OCI-LY7 (cell line): ENCODE data around the gene B3GNT9. TPM values are rescaled to one million over a fixed set of nuclear protein-coding genes. Genes with fewer than 3 reads are reported as not detected.

ENCODE experiments used
- BruUV-seq: library from RNA; stranded (reverse); fragments of 400-500 nt; replicated peaks from 2 replicates; lab custom pipeline; 2021; lab: Mats Ljungman, UMichigan
- CTCF ChIA-PET: fragments of 300-600 bp; sonication (Branson Sonifier 250); formaldehyde crosslinking; loops from one replicate; lab custom pipeline; 2022; ENCODE audit warnings: antibody characterized with exemption; ENCODE audit not compliant: unreplicated experiment; lab: Charles Lee
- POLR2A ChIA-PET: fragments of 300-600 bp; sonication (Branson Sonifier 250); formaldehyde crosslinking; loops from one replicate; lab custom pipeline; 2022; ENCODE audit warnings: antibody characterized with exemption; lab: Charles Lee
- DNase-seq: peaks from one replicate; pipeline ENCODE4 v3.0.0-alpha.2; 2015; ENCODE audit warnings: low spot score
- H2AFZ ChIP-seq: fragments of 200-600 bp; sonication (generic), shearing (Covaris generic); 2 replicates; pipeline ENCODE4 v1.6.1; 2014; ENCODE audit warnings: mild to moderate bottlenecking, antibody characterized with exemption, low read length, moderate library complexity
- H3K27ac ChIP-seq: fragments of 200-600 bp; sonication (generic); 2 replicates; pipeline ENCODE4 v1.5.1; 2014; ENCODE audit warnings: mixed run types, low read depth, mild to moderate bottlenecking, moderate library complexity, low read length, inconsistent platforms; ENCODE audit not compliant: poor library complexity, severe bottlenecking
- H3K36me3 ChIP-seq: fragments of 200-600 bp; sonication (generic); 2 replicates; pipeline ENCODE4 v1.6.1; 2014; ENCODE audit warnings: mild to moderate bottlenecking, antibody characterized with exemption, low read length, moderate library complexity, mixed read lengths; ENCODE audit not compliant: insufficient read depth
- H3K4me1 ChIP-seq: fragments of 200-600 bp; sonication (generic); 2 replicates; pipeline ENCODE4 v1.5.1; 2014; ENCODE audit warnings: mild to moderate bottlenecking, low read length; ENCODE audit not compliant: insufficient read depth, poor library complexity, severe bottlenecking
- H3K4me2 ChIP-seq: fragments of 200-600 bp; sonication (generic); 2 replicates; pipeline ENCODE4 v1.6.1; 2014; ENCODE audit warnings: mild to moderate bottlenecking, low read length
- H3K4me3 ChIP-seq: fragments of 200-600 bp; sonication (generic); 2 replicates; pipeline ENCODE4 v1.5.1; 2014; ENCODE audit warnings: mild to moderate bottlenecking, low read depth, low read length; ENCODE audit not compliant: poor library complexity, severe bottlenecking
- H3K79me2 ChIP-seq: fragments of 200-600 bp; sonication (generic); 2 replicates; pipeline ENCODE4 v1.6.1; 2016; ENCODE audit warnings: low read depth, mild to moderate bottlenecking, low read length, moderate library complexity, mixed read lengths; ENCODE audit not compliant: insufficient read depth
- H3K9me2 ChIP-seq: fragments of 200-600 bp; sonication (generic); 2 replicates; pipeline ENCODE4 v1.6.1; 2016; ENCODE audit warnings: mild to moderate bottlenecking, low read length, mixed read lengths; ENCODE audit not compliant: insufficient read depth
- H3K9me3 ChIP-seq: fragments of 200-600 bp; sonication (generic); 2 replicates; pipeline ENCODE4 v1.6.1; 2014; ENCODE audit warnings: mild to moderate bottlenecking, mixed run types, low read length, mixed read lengths
- H4K20me1 ChIP-seq: fragments of 200-600 bp; sonication (generic); 2 replicates; pipeline ENCODE4 v1.6.1; 2014; ENCODE audit warnings: mild to moderate bottlenecking, antibody characterized with exemption, low read length, moderate library complexity, mixed read lengths; ENCODE audit not compliant: insufficient read depth
- EZH2phosphoT487 ChIP-seq: fragments of 200-600 bp; sonication (generic); IDR thresholded peaks from 2 replicates; pipeline ENCODE4 v1.6.1; 2018; ENCODE audit warnings: low read depth, borderline replicate concordance, mild to moderate bottlenecking, mixed run types, antibody characterized with exemption, low read length, moderate library complexity, mixed read lengths
- intact Hi-C: fragments of 100-400 bp; cut with micrococcal nuclease; formaldehyde crosslinking; loops from one replicate; pipeline ENCODE4 v1.10.0; 2022; ENCODE audit not compliant: unreplicated experiment
- total RNA-seq, 2 experiments: library from RNA; depleted of rRNA in 1 of 2; stranded (reverse); fragments of >200 nt in 1 of 2; shearing (Covaris generic) in 1 of 2; gene quantifications; 2 replicates each; pipeline ENCODE4 v1.2.3, GENCODE V29; 2014 to 2022
- TF ChIP-seq, protein P1 (sequence below): fragments of 200-600 bp; sonication (generic); conservative IDR thresholded peaks from 2 replicates; pipeline ENCODE4 v1.5.1; 2014; ENCODE audit warnings: mild to moderate bottlenecking, antibody characterized with exemption, low read length, moderate library complexity, mixed read lengths

Gene B3GNT9
- total RNA-seq, 2 experiments from 2014 or later = 1.1 to 2.7 TPM

DNA sequence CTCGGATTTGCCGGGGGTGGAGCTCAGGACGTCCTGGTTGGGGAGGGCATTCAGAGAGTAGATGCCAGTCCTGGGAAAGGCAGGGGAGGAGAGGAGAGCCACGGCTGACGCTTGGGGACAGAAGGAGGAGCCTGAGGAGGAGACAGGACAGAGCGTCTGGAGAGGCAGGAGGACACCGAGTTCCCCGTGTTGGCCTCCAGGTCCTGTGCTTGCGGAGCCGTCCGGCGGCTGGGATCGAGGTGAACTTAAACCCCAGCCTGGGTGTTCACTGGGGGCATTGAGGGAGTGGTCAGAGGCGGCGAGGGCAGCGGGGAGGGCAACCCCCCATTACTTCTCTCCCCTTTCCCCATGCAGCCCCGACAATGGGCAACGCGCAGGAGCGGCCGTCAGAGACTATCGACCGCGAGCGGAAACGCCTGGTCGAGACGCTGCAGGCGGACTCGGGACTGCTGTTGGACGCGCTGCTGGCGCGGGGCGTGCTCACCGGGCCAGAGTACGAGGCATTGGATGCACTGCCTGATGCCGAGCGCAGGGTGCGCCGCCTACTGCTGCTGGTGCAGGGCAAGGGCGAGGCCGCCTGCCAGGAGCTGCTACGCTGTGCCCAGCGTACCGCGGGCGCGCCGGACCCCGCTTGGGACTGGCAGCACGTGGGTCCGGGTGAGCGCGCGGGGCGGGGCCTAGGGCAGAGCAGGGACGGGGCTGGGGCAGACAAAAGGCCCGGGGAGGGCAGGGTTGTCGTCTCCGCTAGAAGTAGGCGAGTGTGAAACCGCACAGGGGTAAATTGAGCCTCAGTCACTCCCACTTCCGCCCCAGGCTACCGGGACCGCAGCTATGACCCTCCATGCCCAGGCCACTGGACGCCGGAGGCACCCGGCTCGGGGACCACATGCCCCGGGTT lies 23.3 kb upstream of the B3GNT9 start:
- H4K20me1 ChIP-seq = no peaks in the 10 kb centered on the region
- no peak overlapping the region for H2AFZ ChIP-seq
- BruUV-seq = no TSS peak
- no peaks in the 10 kb centered on the region for H3K9me3 ChIP-seq
- peaks cover 32% of the 10 kb centered on the region for H3K4me1 ChIP-seq
- no peaks in the 10 kb centered on the region for H3K36me3 ChIP-seq
- H3K79me2 ChIP-seq = no peaks in the 10 kb centered on the region
- TF ChIP-seq EZH2phosphoT487 = no peak
- TF ChIP-seq, protein P1, sequence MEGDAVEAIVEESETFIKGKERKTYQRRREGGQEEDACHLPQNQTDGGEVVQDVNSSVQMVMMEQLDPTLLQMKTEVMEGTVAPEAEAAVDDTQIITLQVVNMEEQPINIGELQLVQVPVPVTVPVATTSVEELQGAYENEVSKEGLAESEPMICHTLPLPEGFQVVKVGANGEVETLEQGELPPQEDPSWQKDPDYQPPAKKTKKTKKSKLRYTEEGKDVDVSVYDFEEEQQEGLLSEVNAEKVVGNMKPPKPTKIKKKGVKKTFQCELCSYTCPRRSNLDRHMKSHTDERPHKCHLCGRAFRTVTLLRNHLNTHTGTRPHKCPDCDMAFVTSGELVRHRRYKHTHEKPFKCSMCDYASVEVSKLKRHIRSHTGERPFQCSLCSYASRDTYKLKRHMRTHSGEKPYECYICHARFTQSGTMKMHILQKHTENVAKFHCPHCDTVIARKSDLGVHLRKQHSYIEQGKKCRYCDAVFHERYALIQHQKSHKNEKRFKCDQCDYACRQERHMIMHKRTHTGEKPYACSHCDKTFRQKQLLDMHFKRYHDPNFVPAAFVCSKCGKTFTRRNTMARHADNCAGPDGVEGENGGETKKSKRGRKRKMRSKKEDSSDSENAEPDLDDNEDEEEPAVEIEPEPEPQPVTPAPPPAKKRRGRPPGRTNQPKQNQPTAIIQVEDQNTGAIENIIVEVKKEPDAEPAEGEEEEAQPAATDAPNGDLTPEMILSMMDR = 0 out of 2 replicates have a peak, but pooled peaks have one; percentile 10
- H3K9me2 ChIP-seq = no peaks in the 10 kb centered on the region
- H3K4me2 ChIP-seq = peak overlapping the region; percentile 65
- no peak overlapping the region for H3K27ac ChIP-seq
- CTCF ChIA-PET = no interaction called here
- POLR2A ChIA-PET = interaction anchor here (0.6 to 1.0 kb wide), 2 partner anchors 119 to 221 kb away, joined by 4 to 6 read pairs; no protein-coding TSS in a partner anchor
- H3K4me3 ChIP-seq = peak overlapping the region; percentile 31
- intact Hi-C loops = no loop called here
- DNase-seq = peak; percentile 35

DNA sequence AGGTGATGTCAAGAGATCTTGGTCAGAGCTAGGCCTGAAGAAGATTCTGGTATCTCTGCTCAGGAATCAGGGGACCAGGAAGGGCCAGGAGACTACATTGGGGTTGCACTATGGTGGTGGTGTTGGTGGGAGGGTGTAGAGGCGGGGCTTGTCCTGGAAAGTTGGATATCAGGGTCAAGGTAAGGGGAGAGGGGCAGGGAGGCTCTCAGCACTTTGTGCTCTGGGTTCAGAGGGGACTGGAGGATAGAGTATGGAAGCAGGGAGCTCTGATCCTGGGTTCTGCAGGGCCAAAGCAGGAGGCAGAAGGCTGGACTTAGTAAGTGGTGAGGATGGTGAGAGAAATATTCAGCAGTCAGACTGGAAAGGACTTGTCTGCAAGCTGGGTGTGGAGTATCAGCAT lies 22.5 kb upstream of the B3GNT9 start:
- peaks cover 28% of the 10 kb centered on the region for H3K4me1 ChIP-seq
- DNase-seq = no peak
- intact Hi-C loops = no loop called here
- ChIA-PET POLR2A (interaction anchor here (0.6 kb wide), 1 partner anchor 118 kb away, joined by 6 read pairs; no protein-coding TSS in a partner anchor), CTCF (no interaction called here)
- no peaks in the 10 kb centered on the region for H3K9me2 ChIP-seq
- no TSS peak for BruUV-seq
- H3K4me2 ChIP-seq = no peak overlapping the region
- H3K79me2 ChIP-seq = no peaks in the 10 kb centered on the region
- no peak overlapping the region for H3K27ac ChIP-seq
- no peaks in the 10 kb centered on the region for H3K9me3 ChIP-seq
- no peaks in the 10 kb centered on the region for H4K20me1 ChIP-seq
- H2AFZ ChIP-seq = no peak overlapping the region
- no peak for TF ChIP-seq EZH2phosphoT487
- TF ChIP-seq, protein P1 = no peak
- no peaks in the 10 kb centered on the region for H3K36me3 ChIP-seq
- H3K4me3 ChIP-seq = no peak overlapping the region
